ENCODE data around the gene FOXO6.

FOXO6 gene

GRCh38 chr1:41430582-41430981 lies 69.3 kb downstream of the FOXO6 start:
- Histone ChIP-seq H3K27me3 (ENCODE audit: insufficient read depth, low read length) (0 out of 2 replicates have a peak, but pooled peaks cover 4% of the 10 kb centered on the region), H3F3A (ENCODE audit: insufficient read depth, low read length) (no peaks in the 10 kb centered on the region), H2AFZ (ENCODE audit: low read length) (no peak overlapping the region), H3K9me3 (ENCODE audit: low read length) (no peaks in the 10 kb centered on the region), H3K79me2 (ENCODE audit: insufficient read depth, low read length) (no peaks in the 10 kb centered on the region), H3K4me1 (ENCODE audit: insufficient read depth, low read length, severe bottlenecking) (no peaks in the 10 kb centered on the region), H3K4me2 (ENCODE audit: low read length) (no peak overlapping the region), H3K27ac (ENCODE audit: low read depth, low read length, poor library complexity, severe bottlenecking) (no peak overlapping the region), H3K36me3 (ENCODE audit: insufficient read depth, low read length) (no peaks in the 10 kb centered on the region), H3K9me2 (ENCODE audit: low read depth, low read length) (no peaks in the 10 kb centered on the region), H3K4me3 (ENCODE audit: low read depth, low read length, poor library complexity, severe bottlenecking) (no peak overlapping the region), H3K9ac (ENCODE audit: low read length) (no peak overlapping the region), H4K20me1 (ENCODE audit: insufficient read depth, low read length) (no peaks in the 10 kb centered on the region)
- TF ChIP-seq CTCF (IDR thresholded peaks at IDR 0.05; ENCODE audit: low read length) (no peak), EZH2 (IDR thresholded peaks at IDR 0.05; ENCODE audit: borderline replicate concordance, low read length) (no peak)

GRCh38 chr1:41431490-41432350 lies 70.5 kb downstream of the FOXO6 start:
- H3K9me2 ChIP-seq (ENCODE audit: low read depth, low read length) = no peaks in the 10 kb centered on the region
- H4K20me1 ChIP-seq (ENCODE audit: insufficient read depth, low read length) = no peaks in the 10 kb centered on the region
- no peaks in the 10 kb centered on the region for H3K36me3 ChIP-seq (ENCODE audit: insufficient read depth, low read length)
- no peak overlapping the region for H3K27ac ChIP-seq (ENCODE audit: low read depth, low read length, poor library complexity, severe bottlenecking)
- no peaks in the 10 kb centered on the region for H3K9me3 ChIP-seq (ENCODE audit: low read length)
- H3K9ac ChIP-seq (ENCODE audit: low read length) = no peak overlapping the region
- 0 out of 2 replicates have a peak, but pooled peaks cover 4% of the 10 kb centered on the region for H3K27me3 ChIP-seq (ENCODE audit: insufficient read depth, low read length)
- no peak overlapping the region for H2AFZ ChIP-seq (ENCODE audit: low read length)
- H3K4me1 ChIP-seq (ENCODE audit: insufficient read depth, low read length, severe bottlenecking) = no peaks in the 10 kb centered on the region
- no peak for TF ChIP-seq CTCF (IDR thresholded peaks at IDR 0.05; ENCODE audit: low read length)
- no peak for TF ChIP-seq EZH2 (IDR thresholded peaks at IDR 0.05; ENCODE audit: borderline replicate concordance, low read length)
- H3K4me3 ChIP-seq (ENCODE audit: low read depth, low read length, poor library complexity, severe bottlenecking) = no peak overlapping the region
- H3K4me2 ChIP-seq (ENCODE audit: low read length) = no peak overlapping the region
- no peaks in the 10 kb centered on the region for H3K79me2 ChIP-seq (ENCODE audit: insufficient read depth, low read length)
- no peaks in the 10 kb centered on the region for H3F3A ChIP-seq (ENCODE audit: insufficient read depth, low read length)
